Globus pallidus (tissue), 1 donor: ENCODE measurements around the gene LLGL1.

Experiments used
- DNase-seq: peaks from one replicate; pipeline ENCODE4 v3.0.0-alpha.2; 2015; ENCODE audit warnings: low spot score

LLGL1 gene

DNA sequence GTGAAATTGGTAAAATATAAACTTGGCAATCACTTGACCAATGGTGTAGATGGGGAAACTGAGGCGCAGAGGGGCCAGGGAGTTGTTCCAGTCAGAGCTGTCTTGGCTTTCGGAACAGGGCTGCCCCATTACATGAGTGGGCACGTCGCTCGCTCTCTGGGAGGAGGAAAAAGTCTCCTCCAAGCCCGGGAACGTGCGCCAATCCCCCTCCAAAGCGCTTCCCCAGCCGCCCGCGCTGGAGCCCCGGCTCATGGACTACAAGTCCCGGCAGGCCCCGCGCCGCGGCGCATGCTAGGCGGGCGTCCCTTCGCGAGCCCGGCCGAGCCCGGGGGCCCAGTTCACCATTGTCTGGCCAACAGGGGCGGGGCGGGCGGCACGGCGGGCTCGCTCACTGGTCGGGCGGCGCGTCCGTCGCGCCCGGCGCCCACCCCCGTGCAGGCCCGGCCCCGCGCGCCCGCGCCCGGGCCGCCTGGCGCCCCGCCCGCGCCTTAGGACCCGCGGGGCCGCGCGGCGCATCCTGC, at the start of gene LLGL1:
TSS of gene LLGL1 (plus strand) at position 515 of the 521 bp plus-strand sequence. CDS start 48 bp downstream, outside the sequence.
- peak; percentile 95 for DNase-seq

GRCh38 chr17:18176176-18176575, 49.3 kb upstream of the LLGL1 start:
- DNase-seq, result peak; percentile 29

DNA sequence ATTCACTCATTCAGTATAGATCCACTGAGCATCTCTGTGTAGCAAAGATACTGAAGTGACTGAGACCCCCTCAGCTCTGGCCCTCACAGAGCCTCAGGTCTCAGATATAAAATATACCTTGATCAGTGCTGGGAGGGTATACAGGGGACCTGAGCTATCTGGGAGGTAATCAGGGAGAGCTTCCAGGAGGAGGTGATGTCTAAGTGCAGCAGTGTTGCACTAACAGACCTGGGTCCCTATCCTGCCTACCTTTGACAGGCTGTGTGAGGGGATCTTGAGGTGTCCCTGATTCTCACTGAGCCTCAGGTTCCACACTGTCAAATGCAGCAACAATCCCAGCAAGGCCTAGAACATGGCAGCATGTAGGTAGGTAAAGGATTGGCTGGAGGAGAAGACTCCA, 48.3 kb upstream of the LLGL1 start:
- DNase-seq, result no peak

GRCh38 chr17:18177722-18178121, 47.7 kb upstream of the LLGL1 start:
- no peak for DNase-seq

- no peak for DNase-seq
These were observed 46.2 kb upstream of the LLGL1 start for GRCh38 chr17:18179196-18179595.

GRCh38 chr17:18179804-18180203, 45.6 kb upstream of the LLGL1 start:
- no peak for DNase-seq

DNA sequence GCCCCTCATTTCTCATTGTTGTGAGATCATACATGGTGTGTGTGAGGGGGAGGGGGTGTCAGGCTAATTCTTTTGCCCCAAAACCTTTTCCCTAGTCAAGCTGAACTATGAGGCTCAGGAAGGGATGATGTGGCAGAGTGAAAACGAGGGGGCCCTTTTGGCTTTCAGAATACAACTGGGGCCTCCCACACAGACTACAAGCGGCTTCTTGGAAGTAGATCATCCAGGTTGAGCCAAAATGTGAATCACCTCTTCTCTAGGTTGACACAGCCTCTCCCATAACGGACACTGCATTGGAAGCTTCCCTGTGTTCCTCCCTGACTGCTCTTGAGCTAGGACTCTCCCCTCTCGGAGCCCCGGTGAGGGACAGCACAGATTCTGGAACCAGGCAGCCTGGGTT, 44.1 kb upstream of the LLGL1 start:
- no peak for DNase-seq

DNA sequence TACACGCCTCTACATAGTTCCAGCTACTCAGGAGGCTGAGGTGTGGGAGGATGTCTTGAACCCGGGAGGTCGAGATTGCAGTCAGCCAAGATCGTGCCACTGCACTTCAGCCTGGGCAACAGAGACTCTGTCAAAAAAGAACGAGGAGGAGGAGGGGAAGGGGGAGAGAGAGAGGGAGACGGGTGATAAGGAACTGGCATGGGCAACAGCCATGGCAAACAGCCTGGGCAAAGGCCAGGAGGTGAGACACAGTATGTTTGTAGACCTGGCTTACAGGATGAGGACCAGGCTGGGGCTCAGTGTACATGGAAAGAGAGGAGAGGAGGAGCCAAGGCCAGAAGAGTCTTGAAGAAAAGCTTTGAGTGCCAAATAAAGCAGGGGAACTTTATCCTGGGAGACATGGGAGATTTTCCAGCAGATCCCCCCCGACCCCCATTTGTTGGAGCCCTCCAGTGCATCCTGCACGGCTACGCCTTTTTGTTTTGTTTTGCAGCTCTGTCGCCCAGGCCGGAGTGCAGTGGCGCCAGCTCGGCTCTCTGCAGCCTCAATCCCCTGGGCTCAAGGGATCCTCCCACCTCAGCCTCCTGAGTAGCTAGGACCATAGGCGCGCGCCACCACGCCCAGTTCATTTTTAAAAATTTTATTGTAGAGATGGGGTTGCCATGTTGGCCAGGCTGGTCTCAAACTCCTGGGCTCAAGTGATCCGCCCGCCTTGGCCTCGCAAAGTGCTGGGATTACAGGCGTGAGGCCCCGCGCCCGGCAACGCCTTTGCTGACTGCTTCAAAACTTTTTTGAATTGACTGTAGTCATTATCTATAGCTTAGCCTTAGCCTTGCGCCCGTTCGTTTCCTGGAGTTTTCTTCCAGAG, 43.1 kb upstream of the LLGL1 start:
- DNase-seq, result peak; percentile 17

DNA sequence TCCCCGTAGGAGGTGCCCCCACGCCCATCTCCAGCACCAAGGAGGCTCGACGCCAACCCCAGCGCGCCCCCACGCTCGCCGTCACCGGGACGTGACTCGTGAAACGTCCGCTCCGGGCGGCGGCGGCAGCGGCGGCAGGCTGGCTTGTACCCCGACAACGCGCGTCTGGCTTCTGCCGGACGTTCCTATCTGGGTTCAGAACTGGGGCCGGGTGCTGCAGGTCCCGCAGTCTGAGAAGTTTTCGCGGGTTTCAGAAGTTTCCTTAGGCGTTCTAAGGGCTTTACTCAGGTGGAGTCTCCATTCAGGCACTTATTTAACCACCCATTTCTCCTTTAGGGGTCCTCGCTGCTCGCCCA, 42.5 kb upstream of the LLGL1 start:
- no peak for DNase-seq

DNA sequence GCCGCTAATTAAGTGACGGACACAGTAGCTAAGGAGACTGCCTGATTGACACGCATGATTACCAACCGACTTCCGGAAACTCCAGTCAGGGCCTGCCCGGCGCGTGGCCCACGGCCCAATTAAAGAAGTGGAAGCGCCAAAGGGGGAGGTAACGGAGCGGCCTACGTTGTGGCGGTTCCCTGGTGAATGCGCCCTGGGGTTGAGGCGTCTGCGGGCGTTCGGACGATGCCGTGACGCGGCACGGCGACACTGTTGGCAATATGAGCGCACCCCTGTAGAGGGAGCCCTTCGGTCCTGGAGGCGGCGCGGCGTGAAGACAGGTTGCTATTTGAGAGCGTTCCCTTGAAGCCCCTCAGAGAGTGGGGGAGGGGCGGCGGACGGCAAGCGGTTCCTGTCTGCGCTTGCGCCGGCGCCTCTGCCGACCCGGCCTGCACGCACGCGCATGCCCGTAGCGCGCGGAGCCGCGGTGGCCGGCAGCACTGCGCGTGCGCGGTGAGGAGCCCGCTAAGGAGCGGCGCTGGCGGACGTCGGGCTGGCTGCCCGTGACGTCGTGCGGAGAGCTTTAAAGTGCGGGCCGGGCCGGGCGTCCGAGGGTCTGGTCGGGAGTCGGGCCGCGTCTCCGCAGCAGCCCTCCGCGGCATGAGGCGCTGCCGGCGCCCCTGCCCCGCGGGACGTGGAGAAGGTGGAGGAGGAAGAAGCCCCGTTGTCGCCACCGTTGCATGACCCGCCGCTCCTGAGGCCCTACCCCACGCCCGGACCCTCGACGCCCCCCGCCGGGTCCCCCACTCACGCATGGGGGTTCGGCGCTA, 41.9 kb upstream of the LLGL1 start, which contains the start of gene ALKBH5:
TSS of gene ALKBH5 (plus strand) at position 495 of the 809 bp plus-strand sequence. CDS start 416 bp downstream, outside the sequence.
- peak; percentile 99 for DNase-seq

DNA sequence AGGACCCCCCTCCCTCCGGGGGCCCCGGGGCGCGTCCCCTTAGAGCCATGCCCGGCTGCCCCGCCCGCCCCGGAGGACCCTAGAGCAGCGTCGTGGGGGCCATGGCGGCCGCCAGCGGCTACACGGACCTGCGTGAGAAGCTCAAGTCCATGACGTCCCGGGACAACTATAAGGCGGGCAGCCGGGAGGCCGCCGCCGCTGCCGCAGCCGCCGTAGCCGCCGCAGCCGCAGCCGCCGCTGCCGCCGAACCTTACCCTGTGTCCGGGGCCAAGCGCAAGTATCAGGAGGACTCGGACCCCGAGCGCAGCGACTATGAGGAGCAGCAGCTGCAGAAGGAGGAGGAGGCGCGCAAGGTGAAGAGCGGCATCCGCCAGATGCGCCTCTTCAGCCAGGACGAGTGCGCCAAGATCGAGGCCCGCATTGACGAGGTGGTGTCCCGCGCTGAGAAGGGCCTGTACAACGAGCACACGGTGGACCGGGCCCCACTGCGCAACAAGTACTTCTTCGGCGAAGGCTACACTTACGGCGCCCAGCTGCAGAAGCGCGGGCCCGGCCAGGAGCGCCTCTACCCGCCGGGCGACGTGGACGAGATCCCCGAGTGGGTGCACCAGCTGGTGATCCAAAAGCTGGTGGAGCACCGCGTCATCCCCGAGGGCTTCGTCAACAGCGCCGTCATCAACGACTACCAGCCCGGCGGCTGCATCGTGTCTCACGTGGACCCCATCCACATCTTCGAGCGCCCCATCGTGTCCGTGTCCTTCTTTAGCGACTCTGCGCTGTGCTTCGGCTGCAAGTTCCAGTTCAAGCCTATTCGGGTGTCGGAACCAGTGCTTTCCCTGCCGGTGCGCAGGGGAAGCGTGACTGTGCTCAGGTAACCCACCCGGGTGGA, 41.0 kb upstream of the LLGL1 start:
- peak; percentile 53 for DNase-seq

DNA sequence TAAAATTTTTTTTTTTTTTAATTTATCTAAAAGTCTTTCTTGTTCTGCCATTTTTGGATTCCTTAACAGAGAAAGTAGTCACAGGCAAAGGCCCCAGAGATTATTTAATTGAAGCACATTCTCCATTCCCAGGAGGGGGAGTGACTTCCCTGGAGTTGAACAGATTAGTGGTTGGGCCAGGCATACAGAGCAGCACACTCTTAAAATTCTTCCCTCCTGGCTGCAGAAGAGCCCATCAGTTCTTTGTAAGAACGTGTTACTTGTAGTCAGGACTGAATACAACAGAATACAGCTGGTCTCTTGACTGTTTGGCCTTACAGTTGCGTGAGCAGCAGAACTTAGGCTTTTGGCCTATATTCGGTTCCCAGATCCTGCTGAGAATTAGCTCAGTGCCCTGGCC, 40.0 kb upstream of the LLGL1 start:
- peak; percentile 41 for DNase-seq

GRCh38 chr17:18185832-18186626, 39.4 kb upstream of the LLGL1 start:
- no peak for DNase-seq

DNA sequence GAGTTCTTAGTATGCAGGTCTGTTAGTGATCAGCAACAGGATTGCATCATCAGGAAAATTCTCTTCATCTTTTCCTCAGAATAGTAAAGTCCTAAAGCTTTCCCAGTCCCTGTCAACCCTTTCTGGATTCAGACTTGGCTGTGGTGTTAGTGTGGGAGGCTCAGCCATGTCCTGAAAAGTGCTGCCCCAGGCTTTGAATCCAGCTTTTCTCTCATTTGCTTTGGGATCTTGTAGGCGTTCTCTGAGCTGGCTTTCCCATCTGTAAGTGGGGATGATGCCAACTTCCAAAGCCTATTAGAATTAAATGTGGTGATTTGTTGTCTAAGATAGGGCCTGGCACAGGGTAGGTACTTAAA, 38.8 kb upstream of the LLGL1 start:
- DNase-seq, result peak; percentile 43

GRCh38 chr17:18187226-18187625, 38.2 kb upstream of the LLGL1 start:
- peak; percentile 88 for DNase-seq

DNA sequence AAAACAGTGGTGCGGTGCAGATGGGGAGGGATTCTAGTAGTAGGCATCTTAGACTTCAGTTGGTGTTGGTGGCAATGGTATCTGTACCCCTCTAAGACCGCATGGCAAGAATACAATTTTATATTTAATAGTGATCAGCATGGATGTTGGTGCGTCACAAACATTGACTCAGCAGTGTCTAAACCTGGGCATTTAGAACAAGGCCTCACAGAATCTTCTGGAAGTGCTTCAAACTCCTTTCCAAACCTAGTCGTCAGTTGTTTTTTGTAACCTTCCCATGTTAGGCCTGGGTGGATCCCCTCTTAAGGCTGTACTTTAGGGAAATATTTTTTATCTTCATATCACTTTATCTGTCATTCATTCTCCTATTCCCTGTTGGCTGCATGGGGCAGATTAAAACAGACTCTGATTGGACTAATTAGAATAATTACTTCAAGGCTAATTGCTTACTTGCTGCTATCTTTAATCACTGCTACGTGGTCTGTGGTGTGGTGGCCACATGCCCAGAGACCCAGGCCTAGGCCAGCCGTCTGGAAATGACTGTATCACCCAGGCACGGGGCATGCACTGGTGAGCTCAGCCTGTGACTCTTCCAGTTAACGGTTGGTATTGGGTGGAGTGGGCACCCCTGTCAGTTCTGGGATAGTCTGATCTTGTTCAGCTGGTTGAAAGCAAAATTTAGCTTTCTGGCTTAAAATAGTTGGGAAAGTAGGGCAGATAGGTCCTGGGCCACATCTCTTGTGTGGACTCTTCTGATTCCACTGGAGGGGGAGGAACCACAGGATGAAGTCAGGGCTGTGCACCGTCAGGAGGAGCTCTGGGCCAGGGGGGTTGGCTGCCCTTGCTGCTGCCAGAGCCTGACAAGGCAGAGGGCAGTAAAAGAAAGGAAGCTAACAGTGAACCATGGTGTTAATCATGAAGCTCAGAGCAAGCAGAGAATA, 37.3 kb upstream of the LLGL1 start:
- DNase-seq, result peak; percentile 25

DNA sequence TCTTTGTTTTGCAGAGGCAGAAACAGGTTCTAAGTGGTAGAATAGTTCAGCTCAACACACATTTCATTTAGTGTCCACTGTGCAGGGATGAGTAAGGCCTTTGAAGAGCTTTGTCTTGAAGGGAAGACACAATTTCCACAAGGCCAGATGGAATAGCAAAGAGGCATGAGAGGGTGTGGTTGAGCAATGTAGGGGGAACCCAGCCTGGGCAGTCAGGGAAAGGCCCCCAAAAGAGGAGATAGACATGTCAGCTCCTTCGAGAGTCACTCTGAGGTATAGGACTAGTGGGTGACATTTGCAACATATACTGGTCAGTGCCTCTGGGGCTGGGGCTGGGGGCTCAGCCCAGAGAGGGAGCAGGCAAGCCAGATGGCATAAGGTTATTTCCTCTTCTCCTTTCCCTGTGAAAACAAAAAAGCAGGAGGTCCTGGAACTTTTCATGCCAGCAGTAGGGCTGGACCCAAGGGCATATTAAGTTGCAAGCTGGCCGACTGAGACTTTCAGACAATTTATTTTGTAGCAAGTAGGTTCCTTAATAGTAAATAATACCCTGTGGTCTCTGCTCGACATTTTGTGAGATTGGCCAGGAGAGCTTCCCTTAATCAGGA, 34.7 kb upstream of the LLGL1 start:
- DNase-seq, result no peak

DNA sequence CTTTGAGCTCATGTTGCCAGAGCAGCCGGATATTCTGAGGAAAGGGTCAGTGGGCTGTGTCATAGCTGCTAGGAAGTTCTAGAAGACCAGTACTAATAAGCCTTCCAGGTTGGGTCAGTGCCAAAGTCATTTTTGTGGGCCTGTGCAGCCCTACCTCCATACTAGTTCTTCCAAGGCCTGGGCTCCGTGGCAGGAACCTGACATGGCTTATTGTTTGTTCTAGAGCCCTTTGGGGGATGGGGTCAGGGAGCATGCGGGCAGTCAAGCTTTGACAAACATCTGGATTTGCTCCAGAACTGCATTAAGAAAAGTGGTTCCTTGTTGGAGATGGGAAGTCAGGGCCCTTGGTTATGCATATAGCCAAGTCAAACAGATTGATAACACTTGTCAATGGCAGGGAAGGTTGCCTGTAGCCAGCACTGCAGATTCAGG, 34.2 kb upstream of the LLGL1 start:
- no peak for DNase-seq

DNA sequence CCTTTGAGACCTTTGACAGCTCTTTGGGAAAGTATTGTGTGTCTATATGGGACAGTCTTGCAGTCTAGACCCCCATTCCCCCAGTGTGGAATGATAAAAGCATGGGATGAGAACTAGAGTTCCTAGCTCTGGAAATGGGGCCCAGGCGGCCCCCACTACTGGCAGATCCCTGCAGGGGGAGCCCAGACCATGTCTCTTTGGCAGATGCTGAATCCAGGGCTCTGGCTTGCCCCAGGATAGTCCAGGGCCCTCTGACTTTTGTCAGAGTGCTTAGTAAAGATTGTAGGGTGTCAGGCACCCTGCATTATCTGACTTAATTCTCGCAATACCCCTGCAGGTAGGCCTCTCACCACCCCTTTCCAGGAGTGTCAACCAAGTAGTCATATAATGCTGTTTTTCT, 33.5 kb upstream of the LLGL1 start:
- DNase-seq, result no peak
